ENCODE measurements around the gene KLHDC8B. TPM values are rescaled to one million over a fixed set of nuclear protein-coding genes. Genes with fewer than 3 reads are reported as not detected.

The KLHDC8B gene
- total and polyA plus RNA-seq, 4 donors: 19.4 to 32.5 (median 30.8) TPM

DNA sequence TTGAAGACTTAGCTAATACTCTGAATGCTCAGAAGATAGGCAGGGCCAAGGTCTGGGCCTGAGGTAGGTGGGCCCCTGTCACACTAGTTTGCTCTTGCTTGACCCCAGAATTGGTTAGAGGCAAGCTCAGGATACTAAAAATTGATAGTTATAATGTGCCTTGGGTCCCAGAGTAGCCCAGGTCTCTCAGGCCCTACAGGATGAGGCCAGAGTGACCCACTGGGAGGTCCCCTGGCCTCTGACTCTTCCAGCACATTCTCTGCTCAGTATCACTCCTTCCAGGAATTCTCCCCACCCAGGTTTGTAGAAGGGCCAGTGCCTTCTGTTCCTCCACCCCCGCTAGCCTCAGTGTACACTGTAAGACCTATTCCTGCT is 667 bp upstream of the KLHDC8B start:
- H3K36me3 ChIP-seq (ENCODE audit: control insufficient read depth in 4 of 4, insufficient read depth in 4 of 4, low read length in 4 of 4): peaks cover 0 to 14% (median 10%) of the 10 kb centered on the region in 4 donors
- no peak for ATAC-seq (ENCODE audit: insufficient read depth, low FRiP score)
- H3K9me3 ChIP-seq (ENCODE audit: control insufficient read depth in 4 of 4, insufficient read depth in 3 of 4, low read length in 3 of 4): no peaks in the 10 kb centered on the region
- H3K4me3 ChIP-seq: no peak overlapping the region
- TF ChIP-seq CTCF (IDR thresholded peaks at IDR 0.05; ENCODE audit: control extremely low read depth, extremely low read depth): no peak
- H3K27ac ChIP-seq (ENCODE audit: low read depth in 1 of 2, low read length in 1 of 2): peak overlapping the region; percentile 82 to 94
- peaks cover 7 to 43% (median 29%) of the 10 kb centered on the region in 5 donors for H3K4me1 ChIP-seq (ENCODE audit: control insufficient read depth in 5 of 5, insufficient read depth in 5 of 5, low read length in 5 of 5)
- no peak for DNase-seq
- 5 to 24% methylated on average over 1 of the region's 1 CpG for WGBS, 2 donors
- H3K27me3 ChIP-seq (ENCODE audit: control insufficient read depth in 3 of 3, insufficient read depth in 3 of 3, low read length in 2 of 3): no peaks in the 10 kb centered on the region
- peak overlapping the region; percentile 26 to 68 for H3K9ac ChIP-seq (ENCODE audit: insufficient read depth in 1 of 2, low read length in 2 of 2)

DNA sequence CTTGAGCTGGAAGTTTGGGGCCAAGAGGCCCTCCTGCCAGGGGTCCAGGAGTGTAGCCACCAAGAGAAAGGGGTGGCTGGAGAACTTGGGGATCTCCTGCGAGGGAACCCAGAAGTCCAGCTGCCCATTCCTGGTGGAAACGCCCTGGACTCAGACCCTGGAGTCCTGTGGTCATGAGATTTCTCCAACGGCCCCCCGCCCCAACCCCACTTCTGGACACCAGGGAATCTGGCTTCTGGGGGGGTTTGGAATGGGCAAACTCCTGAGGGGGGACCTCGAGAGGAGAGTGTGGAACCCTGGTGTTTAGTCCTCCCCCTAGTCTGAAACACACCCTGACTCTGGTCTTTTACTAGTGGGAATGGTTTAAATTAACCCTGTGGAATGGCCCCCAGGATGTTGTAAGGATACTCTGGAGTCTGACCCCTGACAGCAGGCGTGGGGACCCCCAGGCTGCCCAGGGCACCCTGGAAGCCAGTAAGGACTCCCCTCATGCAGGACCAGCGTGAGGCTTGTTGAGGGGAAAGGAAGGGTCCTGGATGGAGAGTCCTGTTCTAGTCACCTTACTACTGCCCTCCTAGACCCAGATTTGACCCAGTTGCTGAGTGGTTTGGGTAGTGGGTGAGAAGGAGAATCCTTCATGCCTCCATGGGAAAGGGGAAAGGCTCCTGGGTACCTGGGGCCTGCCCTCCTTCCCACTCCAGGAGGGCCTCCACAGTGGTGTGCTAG is 540 bp downstream of the KLHDC8B start:
- Histone ChIP-seq H3K36me3 (ENCODE audit: control insufficient read depth in 4 of 4, insufficient read depth in 4 of 4, low read length in 4 of 4) (peaks cover 0 to 22% (median 18%) of the 10 kb centered on the region in 4 donors), H3K27ac (ENCODE audit: low read depth in 1 of 2, low read length in 1 of 2) (peak overlapping the region; percentile 82 to 94), H3K9me3 (ENCODE audit: control insufficient read depth in 4 of 4, insufficient read depth in 3 of 4, low read length in 3 of 4) (no peaks in the 10 kb centered on the region), H3K4me1 (ENCODE audit: control insufficient read depth in 5 of 5, insufficient read depth in 5 of 5, low read length in 5 of 5) (peaks cover 7 to 40% (median 22%) of the 10 kb centered on the region in 5 donors), H3K27me3 (ENCODE audit: control insufficient read depth in 3 of 3, insufficient read depth in 3 of 3, low read length in 2 of 3) (no peaks in the 10 kb centered on the region), H3K4me3 (peak overlapping the region; percentile 80), H3K9ac (ENCODE audit: insufficient read depth in 1 of 2, low read length in 2 of 2) (peak overlapping the region; percentile 51 to 72)
- TF ChIP-seq CTCF (IDR thresholded peaks at IDR 0.05; ENCODE audit: control extremely low read depth, extremely low read depth): no peak
- 20 to 36% methylated on average over 7 of the region's 7 CpGs for WGBS, 2 donors
- DNase-seq (no peak), ATAC-seq (ENCODE audit: insufficient read depth, low FRiP score) (no peak)

DNA sequence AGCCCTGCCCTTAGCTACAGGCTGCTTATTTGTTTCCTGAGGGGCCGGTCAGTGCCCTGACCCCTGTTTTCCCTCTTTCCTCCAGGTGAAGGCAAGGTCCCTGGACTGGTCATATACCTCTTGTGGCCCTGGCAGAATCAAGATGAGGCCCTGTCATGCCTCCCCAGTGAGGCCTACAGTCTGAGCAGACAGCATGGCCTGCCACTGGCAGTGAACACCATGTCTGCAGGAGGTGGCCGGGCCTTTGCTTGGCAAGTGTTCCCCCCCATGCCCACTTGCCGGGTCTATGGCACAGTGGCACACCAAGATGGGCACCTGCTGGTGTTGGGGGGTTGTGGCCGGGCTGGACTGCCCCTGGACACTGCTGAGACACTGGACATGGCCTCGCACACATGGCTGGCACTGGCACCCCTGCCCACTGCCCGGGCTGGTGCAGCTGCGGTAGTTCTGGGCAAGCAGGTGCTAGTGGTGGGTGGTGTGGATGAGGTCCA is 1.2 kb downstream of the KLHDC8B start:
- DNase-seq: no peak
- H3K36me3 ChIP-seq (ENCODE audit: control insufficient read depth in 4 of 4, insufficient read depth in 4 of 4, low read length in 4 of 4): peaks cover 0 to 27% (median 18%) of the 10 kb centered on the region in 4 donors
- H3K9me3 ChIP-seq (ENCODE audit: control insufficient read depth in 4 of 4, insufficient read depth in 3 of 4, low read length in 3 of 4): no peaks in the 10 kb centered on the region
- H3K9ac ChIP-seq (ENCODE audit: insufficient read depth in 1 of 2, low read length in 2 of 2): peak overlapping the region in 1 of 2 donors; percentile 51
- no peak for TF ChIP-seq CTCF (IDR thresholded peaks at IDR 0.05; ENCODE audit: control extremely low read depth, extremely low read depth)
- WGBS, 2 donors: 57 to 73% methylated on average over 7 of the region's 7 CpGs
- peak overlapping the region; percentile 82 to 94 for H3K27ac ChIP-seq (ENCODE audit: low read depth in 1 of 2, low read length in 1 of 2)
- H3K4me3 ChIP-seq: peak overlapping the region; percentile 80
- no peak for ATAC-seq (ENCODE audit: insufficient read depth, low FRiP score)
- no peaks in the 10 kb centered on the region for H3K27me3 ChIP-seq (ENCODE audit: control insufficient read depth in 3 of 3, insufficient read depth in 3 of 3, low read length in 2 of 3)
- peaks cover 7 to 40% (median 22%) of the 10 kb centered on the region in 5 donors for H3K4me1 ChIP-seq (ENCODE audit: control insufficient read depth in 5 of 5, insufficient read depth in 5 of 5, low read length in 5 of 5)
